HG02970 (cell line): ENCODE results near the gene MAP4K4.
A peak's percentile ranks its signal among the peaks of the same experiment; 100 is the strongest.
"Not testable (repeated sequence)": the region's sequence is repeated elsewhere in the genome, so short reads cannot be mapped to it uniquely, and the experiment has no call there.

ENCODE experiments used
- ATAC-seq: cut with Tn5 transposase; IDR thresholded peaks from one replicate; pipeline ENCODE4 v1.9.1; 2021; ENCODE audit warnings: mild to moderate bottlenecking, moderate library complexity, moderate number of reproducible peaks; ENCODE audit not compliant: unreplicated experiment, low FRiP score

MAP4K4 gene

DNA sequence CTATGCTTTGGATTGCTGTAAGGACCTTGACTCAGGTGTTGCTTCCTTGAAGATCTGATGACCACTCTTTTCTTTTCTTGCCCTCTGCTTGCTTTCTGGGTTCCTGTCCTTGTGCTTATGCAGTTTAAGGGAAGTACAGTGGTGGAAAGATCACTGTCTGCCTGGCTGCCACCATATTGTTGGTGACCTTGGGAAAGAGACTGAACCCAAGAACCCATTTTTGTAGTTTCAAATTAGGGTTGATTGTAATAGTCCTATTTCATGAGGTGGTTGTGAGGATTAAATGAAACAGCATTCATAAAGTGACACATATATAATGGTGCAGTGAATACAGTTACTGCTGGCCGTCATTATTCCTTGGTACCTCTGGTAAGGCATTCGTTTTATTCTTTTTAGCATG, 41.1 kb downstream of the MAP4K4 start:
- no peak for ATAC-seq

DNA sequence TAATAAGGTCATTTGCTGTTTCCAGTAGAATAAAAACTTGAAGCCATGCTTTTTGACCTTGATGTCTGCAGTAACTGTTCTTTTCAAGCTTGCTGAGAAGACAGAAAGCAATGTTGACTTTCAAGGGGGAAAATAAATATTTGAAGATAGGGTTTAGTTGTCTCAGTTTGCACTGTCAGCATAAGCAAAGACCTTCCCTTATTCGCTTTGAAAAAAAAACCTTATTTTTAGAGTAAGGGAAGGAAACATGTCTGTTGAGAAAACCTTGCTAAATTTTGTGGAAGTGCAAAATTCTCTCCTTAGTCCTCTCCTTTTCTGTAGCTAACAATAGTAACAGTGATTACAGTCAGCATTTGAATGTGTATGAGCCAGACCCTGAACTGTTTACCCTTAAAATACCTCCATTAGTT, 43.1 kb downstream of the MAP4K4 start:
- ATAC-seq, result no peak

DNA sequence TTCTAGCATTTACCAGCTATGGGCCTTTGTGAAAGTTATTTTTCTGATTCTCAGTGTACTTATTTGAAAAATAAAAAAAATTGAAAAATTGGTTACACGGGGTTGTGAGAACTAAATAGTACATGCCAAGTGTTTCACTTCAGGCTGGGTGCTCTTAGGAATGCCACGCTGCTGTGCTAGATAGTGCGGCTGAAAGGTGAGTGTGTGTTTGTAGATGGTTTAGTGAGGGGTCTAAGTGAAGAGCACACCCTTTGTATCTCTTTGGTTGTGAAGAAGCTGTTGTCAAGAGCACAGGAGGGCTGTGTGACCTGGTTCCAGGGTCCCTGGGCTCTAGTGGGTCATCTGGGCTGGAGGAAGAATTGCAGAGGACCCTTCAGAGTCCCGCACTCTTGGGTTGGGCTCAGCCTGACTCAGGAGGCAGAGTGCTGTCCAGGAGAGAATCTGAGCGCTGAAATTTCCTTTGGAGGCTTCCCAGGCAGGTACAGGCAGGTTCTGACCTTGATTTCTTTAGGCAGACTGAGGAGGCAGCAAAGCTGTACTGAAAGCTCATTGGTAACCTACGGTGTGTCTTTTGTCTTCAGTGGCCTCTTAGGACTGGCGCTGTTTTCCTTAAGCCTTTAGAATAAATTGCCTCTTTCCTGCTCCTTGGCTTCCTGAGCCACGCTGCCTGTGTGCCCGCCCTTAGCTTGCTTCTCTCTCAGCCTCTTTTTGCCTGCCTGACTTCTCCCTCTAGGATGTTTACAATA, 44.4 kb downstream of the MAP4K4 start:
- no peak for ATAC-seq

DNA sequence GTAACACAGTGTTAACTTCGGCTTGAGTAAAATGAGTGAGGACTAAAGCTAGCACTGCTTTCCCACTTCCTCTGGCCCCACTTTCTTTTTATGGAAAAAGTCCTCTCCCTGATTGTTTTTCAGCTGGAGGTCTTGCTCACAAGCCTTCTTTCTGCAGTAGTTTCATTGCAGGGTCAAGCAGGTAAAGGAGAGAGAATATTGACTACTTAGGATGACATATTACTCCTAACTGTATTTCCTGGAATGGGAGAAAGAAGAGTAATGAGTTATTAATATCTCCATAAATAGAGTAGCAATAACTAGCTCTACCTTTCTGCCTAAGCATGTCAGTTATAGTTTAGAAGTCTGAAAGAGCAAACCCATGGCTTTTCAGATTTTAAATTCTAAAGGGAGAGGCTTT, 45.0 kb downstream of the MAP4K4 start:
- ATAC-seq, result no peak

DNA sequence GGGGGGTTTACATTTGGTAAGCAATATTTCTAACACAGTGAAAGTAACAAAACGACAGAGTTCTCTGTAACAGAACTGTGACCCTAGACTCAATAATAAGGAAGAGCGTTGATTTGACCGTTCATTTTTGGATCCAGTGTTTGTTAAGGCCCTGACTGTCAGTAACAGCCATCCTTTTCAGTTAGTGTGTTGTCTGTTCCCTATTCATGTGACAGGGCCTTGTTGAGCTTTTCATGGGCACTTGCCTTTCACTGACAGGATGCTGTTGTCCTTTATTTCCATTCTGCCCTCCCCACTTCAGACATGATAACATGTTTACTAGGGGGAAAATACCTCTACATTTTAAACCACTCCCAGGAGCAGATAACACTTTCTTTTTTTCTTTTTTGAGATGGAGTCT, 45.8 kb downstream of the MAP4K4 start:
- no peak for ATAC-seq

DNA sequence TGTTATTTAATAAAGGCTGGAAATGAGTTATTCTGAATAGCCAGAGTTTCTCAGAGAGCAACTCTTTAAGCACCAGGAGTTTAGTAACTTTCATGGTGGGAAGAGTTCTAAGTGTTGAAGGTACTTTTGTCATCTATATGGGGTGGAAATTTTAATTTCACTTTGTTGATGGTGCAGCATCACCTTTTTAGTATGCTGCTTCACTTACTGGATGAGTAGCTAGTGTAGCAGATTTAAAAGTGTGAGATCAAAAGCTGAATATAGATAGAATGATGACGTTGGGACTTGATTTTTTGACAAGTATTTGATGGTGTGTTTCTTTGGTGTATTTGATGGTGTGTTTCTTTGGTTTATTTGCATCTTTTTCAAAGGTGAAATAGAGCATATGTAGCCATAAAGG, 47.3 kb downstream of the MAP4K4 start:
- ATAC-seq, result no peak

DNA sequence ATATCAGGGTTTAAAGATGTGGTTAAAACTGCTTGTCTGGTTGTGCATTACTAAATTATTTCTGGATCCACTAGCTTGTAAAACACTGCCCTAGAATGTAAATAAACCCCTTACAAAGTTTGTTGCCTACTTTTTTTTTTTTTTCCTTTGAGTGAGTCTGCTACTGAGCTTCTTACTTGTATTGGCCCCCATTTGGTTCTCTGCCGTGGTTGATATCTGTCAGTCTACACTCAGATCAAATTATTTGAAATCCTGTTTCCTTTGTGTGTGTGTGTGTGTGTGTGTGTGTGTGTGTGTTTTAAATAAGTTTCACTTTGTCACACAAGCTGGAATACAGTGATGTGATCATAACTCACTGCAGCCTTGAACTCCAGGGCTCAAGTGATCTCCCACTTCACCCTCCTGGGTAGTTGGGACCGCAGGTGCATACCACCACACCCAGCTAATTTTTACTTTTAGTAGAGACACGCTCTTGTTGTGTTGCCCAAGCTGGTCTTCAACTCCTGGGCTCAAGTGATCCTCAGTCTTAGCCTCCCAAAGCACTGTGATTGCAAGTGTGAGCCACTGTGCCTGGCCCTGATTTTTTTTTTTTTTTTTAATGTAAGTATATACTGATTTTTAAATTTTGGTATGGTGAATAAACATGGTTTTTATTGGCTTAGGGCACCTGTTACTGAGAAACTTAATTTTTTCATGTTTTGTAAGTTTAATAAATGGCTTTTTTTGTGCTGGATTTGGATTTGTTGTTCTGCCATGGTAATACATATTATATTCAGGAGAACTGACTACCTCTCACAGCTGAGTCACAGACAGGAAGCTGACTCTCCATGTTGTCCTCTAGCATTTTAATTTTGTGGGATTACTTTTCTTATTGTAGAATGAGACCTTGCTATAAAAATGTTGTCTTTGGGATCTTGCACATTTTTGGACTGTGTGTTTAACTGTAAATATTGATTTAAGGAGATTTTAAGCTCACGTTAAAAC, 48.5 kb downstream of the MAP4K4 start:
- no peak for ATAC-seq

DNA sequence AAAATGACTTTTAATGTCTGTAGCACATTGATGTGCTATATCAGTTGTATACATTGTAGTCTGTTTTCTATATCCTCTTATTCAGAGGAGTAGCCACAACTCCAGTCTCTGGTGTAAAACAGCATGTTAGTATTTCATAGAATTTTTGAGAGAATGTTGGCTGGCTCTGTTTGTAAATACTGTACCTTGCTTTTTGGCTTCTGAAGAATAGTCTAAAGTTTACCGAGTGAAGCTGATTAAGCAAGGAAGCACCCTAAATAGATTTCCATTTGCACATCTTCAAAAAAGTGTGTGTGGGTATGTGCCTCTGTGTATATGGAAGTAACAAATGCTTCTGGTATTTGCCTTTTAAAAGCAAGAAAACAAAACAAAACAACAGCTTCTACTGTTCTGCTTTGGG, 50.5 kb downstream of the MAP4K4 start:
- ATAC-seq, result no peak

DNA sequence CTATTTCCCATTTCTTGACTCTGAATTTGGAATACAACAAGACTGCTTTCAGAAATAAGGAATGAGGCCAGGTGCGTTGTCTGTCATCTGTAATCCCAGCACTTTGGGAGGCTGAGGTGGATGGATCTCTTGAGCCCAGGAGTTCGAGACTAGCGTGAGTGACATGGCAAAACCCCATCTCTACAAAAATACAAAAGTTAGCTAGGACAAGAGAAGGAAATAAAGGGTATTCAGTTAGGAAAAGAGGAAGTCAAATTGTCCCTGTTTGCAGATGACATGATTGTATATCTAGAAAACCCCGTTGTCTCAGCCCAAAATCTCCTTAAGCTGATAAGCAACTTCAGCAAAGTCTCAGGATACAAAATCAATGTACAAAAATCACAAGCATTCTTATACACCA, 51.0 kb downstream of the MAP4K4 start:
- ATAC-seq, result not testable (repeated sequence)

DNA sequence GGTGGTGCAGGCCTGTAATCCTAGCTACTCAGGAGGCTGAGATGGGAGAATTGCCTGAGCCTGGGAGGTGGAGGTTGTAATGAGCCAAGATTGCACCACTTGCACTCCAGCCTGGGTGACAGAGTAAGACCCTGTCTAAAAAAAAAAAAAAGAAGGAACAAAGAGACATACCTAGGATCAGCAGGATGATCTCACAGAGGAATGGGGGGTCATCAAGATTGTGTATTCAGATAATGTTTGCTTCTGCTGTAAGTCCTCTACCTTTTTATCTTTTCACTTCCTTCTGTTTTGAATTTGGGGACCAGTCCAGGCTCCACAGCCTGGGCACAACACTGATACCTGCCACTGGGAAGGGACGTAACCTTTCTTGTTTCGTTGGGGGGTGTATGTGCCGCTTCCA, 53.2 kb downstream of the MAP4K4 start:
- ATAC-seq, result no peak

DNA sequence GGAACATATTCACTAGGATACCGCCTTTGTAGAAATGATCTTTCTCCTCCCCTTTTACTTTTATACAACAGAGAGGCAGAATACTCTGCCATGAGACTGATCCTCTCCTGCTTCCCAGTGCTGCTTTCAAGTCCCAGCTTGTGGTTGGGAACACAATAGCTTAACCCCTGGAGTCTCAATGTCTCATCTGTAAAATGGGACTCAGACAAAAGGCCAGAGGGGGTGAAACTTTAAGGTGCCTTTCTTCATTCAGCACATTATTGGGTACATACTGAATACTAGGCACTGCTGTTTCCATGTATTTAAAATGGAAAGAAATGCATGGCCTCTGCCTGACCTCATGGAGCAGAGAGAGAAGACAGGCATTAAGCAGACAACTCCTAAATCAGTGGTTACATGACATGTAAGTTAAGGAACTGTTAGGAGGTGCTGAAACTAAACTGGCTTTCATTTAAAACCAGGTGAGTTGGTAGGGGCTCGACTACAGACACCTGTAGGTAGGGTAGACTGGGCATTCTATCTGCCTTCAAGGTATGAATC, 53.8 kb downstream of the MAP4K4 start:
- no peak for ATAC-seq

DNA sequence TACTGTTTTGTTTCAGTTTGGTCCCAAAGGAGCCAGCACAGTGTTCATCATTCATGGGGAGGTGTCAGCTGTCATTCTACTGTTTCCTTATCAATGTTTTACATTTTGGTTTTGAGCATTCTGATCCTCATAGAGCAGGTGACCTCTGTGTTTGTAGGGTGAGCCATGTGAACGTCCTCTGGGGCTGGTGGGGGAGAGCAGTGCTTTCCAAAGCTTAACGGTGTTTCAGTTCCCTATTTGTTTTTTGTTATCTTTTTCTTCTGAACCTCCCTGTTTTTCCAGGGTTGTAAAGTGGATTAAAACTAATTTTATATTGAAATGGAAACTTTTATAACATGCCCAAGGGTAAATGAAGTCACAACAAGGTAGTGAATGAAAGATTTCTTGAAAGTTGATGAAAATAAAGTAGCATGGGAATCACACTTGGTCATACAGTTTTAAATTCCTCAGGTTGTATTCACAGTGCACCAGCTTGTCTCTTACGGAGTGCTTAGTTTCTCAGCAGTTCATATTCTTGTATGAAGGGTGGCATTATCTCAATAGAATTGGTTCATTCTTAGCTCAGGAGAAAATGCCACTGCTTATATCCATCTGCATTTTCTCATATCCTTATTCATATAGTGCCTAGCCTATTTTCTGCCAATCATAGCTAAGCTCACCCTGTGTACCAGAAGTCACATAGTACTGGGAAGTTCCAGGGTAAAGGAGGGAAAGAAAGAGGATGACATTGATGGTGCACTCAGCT, 54.5 kb downstream of the MAP4K4 start:
- peak; percentile 83 for ATAC-seq

DNA sequence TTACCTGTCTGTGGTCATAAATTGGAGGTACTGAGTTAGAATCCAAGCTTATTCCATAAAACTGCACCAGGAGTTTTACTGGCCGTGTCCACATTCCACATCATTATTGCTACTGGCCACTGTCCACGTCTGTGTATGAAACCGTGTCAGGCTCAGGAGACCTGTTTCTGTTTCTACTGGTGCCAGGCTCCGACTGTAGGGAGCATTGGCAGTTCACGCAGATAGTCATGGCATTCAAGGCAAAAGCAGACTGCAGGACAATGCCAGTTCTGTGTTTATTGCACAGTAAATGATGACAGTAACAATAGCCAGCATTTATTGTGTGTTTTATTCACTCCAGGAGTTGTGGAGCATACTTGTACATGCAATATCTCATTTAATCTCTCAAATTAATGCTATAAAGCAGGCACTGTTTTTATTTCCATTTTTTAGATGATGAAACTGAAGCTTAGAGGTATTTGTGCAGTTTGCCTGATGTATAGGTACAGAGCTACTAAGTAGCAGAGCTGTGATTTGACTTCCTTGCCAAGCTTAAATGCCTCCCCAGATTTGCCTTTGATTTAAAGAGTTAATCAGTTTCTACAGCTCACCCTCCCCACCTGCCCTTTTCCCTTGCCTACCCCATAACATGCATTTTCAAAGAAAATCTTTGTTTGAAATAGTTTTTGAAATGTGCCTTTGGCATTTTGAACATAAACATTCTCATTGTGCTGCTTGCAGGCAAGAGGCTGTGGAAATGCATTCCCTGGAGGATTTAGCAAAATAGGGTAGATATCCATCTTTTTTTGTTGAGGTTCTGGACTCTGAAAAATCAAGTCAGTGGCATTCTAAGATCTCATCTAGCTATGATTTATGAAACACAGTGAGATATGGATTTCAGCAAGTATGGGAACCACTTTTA, 55.5 kb downstream of the MAP4K4 start:
- ATAC-seq, result no peak

DNA sequence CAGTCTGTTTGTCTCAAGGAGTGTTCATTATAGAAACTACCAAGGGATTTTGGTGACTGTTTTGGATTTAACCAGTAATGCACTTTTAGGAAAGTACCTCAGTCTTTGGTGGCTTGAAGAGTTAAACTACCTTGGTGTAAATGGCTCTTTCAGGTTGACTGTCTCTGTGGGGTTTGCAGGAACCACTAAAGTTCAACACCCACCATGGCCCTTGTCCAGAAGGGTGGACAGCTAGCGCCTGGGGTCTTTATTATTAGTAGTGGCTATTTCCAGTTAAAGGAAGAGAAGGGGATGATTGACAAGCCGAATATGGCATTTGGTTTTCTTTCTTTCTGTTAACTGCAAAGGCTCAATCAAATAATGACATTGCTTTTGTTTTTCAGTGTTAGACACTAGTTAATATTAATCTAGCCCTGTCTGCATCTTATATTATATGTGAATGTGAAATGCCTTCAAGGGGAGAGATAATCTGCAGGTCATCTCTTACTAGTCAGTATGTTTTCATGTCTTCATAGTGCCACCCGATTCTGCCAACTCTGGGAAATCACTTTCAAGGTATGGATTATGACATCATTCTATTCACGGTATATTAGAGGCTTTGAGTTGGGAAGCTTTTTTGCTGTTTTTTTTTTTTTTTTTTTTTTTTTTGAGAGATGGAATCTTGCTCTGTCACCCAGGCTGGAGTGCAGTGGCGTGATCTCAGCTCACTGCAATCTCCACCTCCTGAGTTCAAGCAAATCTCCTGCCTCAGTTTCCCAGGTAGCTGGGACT, 56.4 kb downstream of the MAP4K4 start:
- no peak for ATAC-seq

DNA sequence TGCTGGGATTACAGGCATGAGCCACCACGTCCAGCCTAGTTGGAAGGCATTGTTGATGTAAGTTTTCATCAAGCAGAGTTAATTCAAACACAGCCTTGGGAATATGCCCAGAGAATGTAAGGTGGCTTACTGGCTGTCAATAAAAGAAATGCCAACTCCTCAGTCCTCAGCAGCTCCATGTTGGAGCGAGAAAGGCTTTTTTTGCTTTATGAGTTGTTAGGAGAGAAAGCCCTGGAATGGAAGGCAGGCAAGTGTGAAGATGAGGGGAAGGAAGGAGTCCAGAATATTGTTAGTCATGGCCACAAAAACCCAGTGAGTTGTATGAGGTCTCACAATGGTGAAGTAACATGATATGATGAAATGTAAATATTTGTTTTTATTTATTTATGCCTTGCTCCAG, 57.1 kb downstream of the MAP4K4 start:
- ATAC-seq, result no peak

DNA sequence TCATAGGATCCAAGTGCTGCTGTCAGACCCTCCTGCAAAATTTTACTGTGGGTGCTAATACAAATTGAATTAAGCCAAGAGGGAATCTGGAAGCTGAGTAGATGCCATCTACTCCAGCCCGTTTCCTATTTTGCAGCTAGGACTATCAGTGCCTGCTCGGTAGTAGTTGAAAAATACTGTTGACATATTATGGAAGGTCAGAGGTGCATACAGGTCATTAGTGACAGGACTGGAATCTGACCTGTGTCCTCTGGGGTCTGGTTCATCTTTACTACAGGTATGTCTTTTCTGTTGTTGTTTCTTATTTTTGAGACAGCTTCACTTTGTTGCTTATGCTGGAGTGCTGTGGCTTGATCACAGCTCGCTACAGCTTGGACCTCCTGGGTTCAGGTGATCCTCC, 58.8 kb downstream of the MAP4K4 start:
- no peak for ATAC-seq

DNA sequence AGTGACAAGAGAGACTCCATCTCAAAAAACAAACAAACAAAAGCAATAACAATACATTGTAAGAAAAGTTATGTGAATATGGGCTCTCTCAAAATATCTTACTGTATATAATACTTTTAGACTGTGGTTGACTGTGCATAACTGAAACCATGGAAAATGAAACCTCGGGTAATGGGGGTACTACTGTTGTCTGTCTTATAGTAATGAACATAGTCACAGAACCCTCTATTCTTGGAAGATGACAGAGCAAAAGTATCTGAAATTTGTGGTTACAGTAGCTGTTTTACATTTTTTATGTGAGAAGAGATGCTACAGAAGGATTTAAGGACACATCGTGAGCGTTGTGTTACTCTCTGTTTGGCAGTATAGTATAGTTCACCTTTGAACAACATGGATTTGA, 60.5 kb downstream of the MAP4K4 start:
- no peak for ATAC-seq

DNA sequence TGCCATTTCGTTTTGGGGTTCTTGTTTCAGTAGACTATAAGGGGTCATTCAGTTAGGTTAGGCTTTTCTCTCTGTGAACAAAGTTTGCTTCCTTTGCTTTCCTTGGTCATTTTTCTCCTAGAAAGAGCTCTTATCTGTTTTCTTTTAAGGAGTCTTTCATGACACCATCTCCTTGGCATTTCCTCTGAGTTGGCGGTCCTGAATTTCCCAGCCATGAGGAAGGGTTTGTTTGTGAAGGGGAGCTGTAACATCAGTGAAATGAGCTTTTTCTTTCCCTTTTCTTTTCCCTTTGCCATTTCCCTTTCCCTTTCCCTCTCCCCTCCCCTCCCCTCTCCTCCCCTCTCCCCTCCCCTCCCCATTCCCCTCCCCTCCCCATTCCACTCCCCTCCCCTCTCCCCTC, 61.7 kb downstream of the MAP4K4 start:
- ATAC-seq, result no peak
